Nephron progenitor cell (in vitro differentiated cells): ENCODE data around the gene RBP4.

ENCODE experiments used
- DNase-seq: peaks from one replicate; pipeline ENCODE4 v3.0.0; 2021
- H3K27ac Mint-ChIP-seq: 2 replicates; pipeline ENCODE4 v1.8.0; 2021; ENCODE audit warnings: mild to moderate bottlenecking, moderate library complexity, mixed read lengths
- H3K27me3 Mint-ChIP-seq: 2 replicates; pipeline ENCODE4 v1.8.0; 2021; ENCODE audit warnings: mild to moderate bottlenecking, low read depth, mixed read lengths; ENCODE audit not compliant: poor library complexity
- H3K36me3 Mint-ChIP-seq: 2 replicates; pipeline ENCODE4 v1.8.0; 2021; ENCODE audit warnings: low read depth, mixed read lengths
- H3K4me1 Mint-ChIP-seq: 2 replicates; pipeline ENCODE4 v1.8.0; 2021; ENCODE audit warnings: mixed read lengths
- H3K4me3 Mint-ChIP-seq: 2 replicates; pipeline ENCODE4 v1.8.0; 2021; ENCODE audit warnings: mild to moderate bottlenecking, moderate library complexity, mixed read lengths
- H3K9me3 Mint-ChIP-seq: 2 replicates; pipeline ENCODE4 v1.8.0; 2021; ENCODE audit warnings: mild to moderate bottlenecking, moderate library complexity, mixed read lengths
- CTCF ChIP-seq: fragments of 200-600 bp; sonication (generic); IDR thresholded peaks from 2 replicates; pipeline ENCODE4 v1.5.0; 2021; ENCODE audit warnings: antibody characterized with exemption

The RBP4 gene

GRCh38 chr10:93567277-93568104, 33.5 kb downstream of the RBP4 start:
- H3K4me3 Mint-ChIP-seq: peak overlapping the region; percentile 83
- no peak for DNase-seq
- H3K36me3 Mint-ChIP-seq: no peaks in the 10 kb centered on the region
- no peaks in the 10 kb centered on the region for H3K9me3 Mint-ChIP-seq
- H3K27me3 Mint-ChIP-seq: peaks cover 95% of the 10 kb centered on the region
- no peak overlapping the region for H3K27ac Mint-ChIP-seq
- H3K4me1 Mint-ChIP-seq: peaks cover 19% of the 10 kb centered on the region
- TF ChIP-seq CTCF: no peak

GRCh38 chr10:93566435-93567276, 34.4 kb downstream of the RBP4 start, which contains the start of gene FFAR4:
Gene FFAR4 (plus strand): TSS chr10:93566665. CDS start chr10:93566721, 56 bp downstream.
- Mint-ChIP-seq H3K27ac (no peak within 1 kb of the TSS), H3K4me3 (peak within 1 kb of the TSS; percentile 83)

GRCh38 chr10:93565446-93565845, 35.6 kb downstream of the RBP4 start:
- Mint-ChIP-seq H3K4me3 (no peak overlapping the region), H3K4me1 (peaks cover 19% of the 10 kb centered on the region), H3K27me3 (peaks cover 89% of the 10 kb centered on the region), H3K27ac (no peak overlapping the region), H3K36me3 (no peaks in the 10 kb centered on the region), H3K9me3 (no peaks in the 10 kb centered on the region)
- no peak for DNase-seq
- no peak for TF ChIP-seq CTCF

More at GRCh38 chr10:93566435-93567276, 34.4 kb downstream of the RBP4 start, which contains the start of gene FFAR4:
- H3K4me1 Mint-ChIP-seq: peaks cover 19% of the 10 kb centered on the region
- no peaks in the 10 kb centered on the region for H3K9me3 Mint-ChIP-seq
- no peak for TF ChIP-seq CTCF
- H3K27me3 Mint-ChIP-seq: peaks cover 95% of the 10 kb centered on the region
- no peaks in the 10 kb centered on the region for H3K36me3 Mint-ChIP-seq
- DNase-seq: peak; percentile 55

GRCh38 chr10:93560541-93560940, 40.5 kb downstream of the RBP4 start:
- H3K4me3 Mint-ChIP-seq: no peak overlapping the region
- no peak overlapping the region for H3K27ac Mint-ChIP-seq
- TF ChIP-seq CTCF: no peak
- H3K4me1 Mint-ChIP-seq: peaks cover 7% of the 10 kb centered on the region
- H3K9me3 Mint-ChIP-seq: peaks cover 9% of the 10 kb centered on the region
- H3K27me3 Mint-ChIP-seq: peaks cover 58% of the 10 kb centered on the region
- DNase-seq: no peak
- H3K36me3 Mint-ChIP-seq: no peaks in the 10 kb centered on the region

GRCh38 chr10:93559490-93559889, 41.5 kb downstream of the RBP4 start:
- no peaks in the 10 kb centered on the region for H3K36me3 Mint-ChIP-seq
- H3K4me1 Mint-ChIP-seq: peaks cover 18% of the 10 kb centered on the region
- H3K4me3 Mint-ChIP-seq: no peak overlapping the region
- H3K27ac Mint-ChIP-seq: no peak overlapping the region
- no peak for TF ChIP-seq CTCF
- H3K27me3 Mint-ChIP-seq: peaks cover 48% of the 10 kb centered on the region
- H3K9me3 Mint-ChIP-seq: peaks cover 9% of the 10 kb centered on the region
- DNase-seq: no peak
